K562 (cell line): ENCODE results near the gene TMEM86B. TPM values are rescaled to one million over a fixed set of nuclear protein-coding genes. Genes with fewer than 3 reads are reported as not detected.

Experiments used
- ATF7 ChIP-seq: fragments of 450-650 bp; IDR thresholded peaks from 2 replicates; pipeline ENCODE4 v1.7.1; 2014; ENCODE audit warnings: mild to moderate bottlenecking, moderate library complexity
- CBX1 ChIP-seq: sonication (generic); IDR thresholded peaks from 2 replicates; pipeline ENCODE4 v1.6.1; 2016; ENCODE audit warnings: antibody characterized with exemption, low read depth, mild to moderate bottlenecking
- COPS2 ChIP-seq: fragments of 450-650 bp; conservative IDR thresholded peaks from 2 replicates; pipeline ENCODE4 v1.6.1; 2016; ENCODE audit warnings: mild to moderate bottlenecking, moderate library complexity
- E2F6 ChIP-seq, 2 experiments: IDR thresholded peaks; 2 replicates each; pipeline ENCODE4 v1.6.1; 2011; ENCODE audit warnings: borderline replicate concordance in 1 of 2, control low read depth in 1 of 2, low read depth in 1 of 2, low read length in 1 of 2, mild to moderate bottlenecking in 1 of 2, mixed read lengths in 1 of 2, moderate library complexity in 1 of 2; ENCODE audit not compliant: insufficient read depth in 1 of 2, insufficient read length in 1 of 2, poor library complexity in 1 of 2, severe bottlenecking in 1 of 2; ENCODE audit errors: extremely low read depth in 1 of 2
- E2F8 ChIP-seq: fragments of 450-650 bp; IDR thresholded peaks from 2 replicates; pipeline ENCODE4 v1.7.1; 2018; ENCODE audit warnings: mild to moderate bottlenecking, low read depth; ENCODE audit not compliant: partially characterized antibody
- FIP1L1 ChIP-seq: fragments of 200-400 bp; formaldehyde crosslinking; IDR thresholded peaks from 2 replicates; pipeline ENCODE4 v1.6.1; 2018; ENCODE audit warnings: mild to moderate bottlenecking, low read depth, low read length; ENCODE audit not compliant: poor library complexity, severe bottlenecking
- FOS ChIP-seq: IDR thresholded peaks from 3 replicates; pipeline ENCODE4 v1.6.1; 2011; ENCODE audit not compliant: insufficient read length; ENCODE audit errors: extremely low read depth
- GATA2 ChIP-seq: sonication (generic); formaldehyde crosslinking; IDR thresholded peaks from 2 replicates; pipeline ENCODE4 v1.4.0; 2020; ENCODE audit warnings: mild to moderate bottlenecking, missing genetic modification reagents
- GATAD2A ChIP-seq: fragments of 450-650 bp; IDR thresholded peaks from 2 replicates; pipeline ENCODE4 v1.6.1; 2017
- GATAD2B ChIP-seq: fragments of 450-650 bp; IDR thresholded peaks from 2 replicates; pipeline ENCODE4 v1.6.1; 2017; ENCODE audit warnings: mild to moderate bottlenecking, borderline replicate concordance
- HDAC2 ChIP-seq: fragments of 450-650 bp; IDR thresholded peaks from 2 replicates; pipeline ENCODE4 v1.6.1; 2016; ENCODE audit warnings: mild to moderate bottlenecking
- NCOR1 ChIP-seq: fragments of 450-650 bp; IDR thresholded peaks from 2 replicates; pipeline ENCODE4 v1.6.1; 2016; ENCODE audit warnings: mild to moderate bottlenecking, moderate library complexity
- PHF8 ChIP-seq: fragments of 200-600 bp; sonication (generic); IDR thresholded peaks from 2 replicates; pipeline ENCODE4 v1.6.1; 2012; ENCODE audit warnings: mixed run types, mild to moderate bottlenecking, inconsistent platforms, low read length, moderate library complexity, borderline replicate concordance
- PML ChIP-seq: IDR thresholded peaks from 2 replicates; pipeline ENCODE4 v1.6.1; 2012; ENCODE audit warnings: low read length, inconsistent platforms
- RBBP5 ChIP-seq: fragments of 200-600 bp; sonication (generic); IDR thresholded peaks from 2 replicates; pipeline ENCODE4 v1.6.1; 2012; ENCODE audit warnings: borderline replicate concordance, mild to moderate bottlenecking, low read length, control low read depth, inconsistent platforms; ENCODE audit not compliant: insufficient read depth, poor library complexity, severe bottlenecking
- SAP30 ChIP-seq: fragments of 200-600 bp; sonication (generic); IDR thresholded peaks from 2 replicates; pipeline ENCODE4 v1.6.1; 2012; ENCODE audit warnings: borderline replicate concordance, low read depth, mild to moderate bottlenecking, moderate library complexity, low read length, control low read depth, inconsistent platforms; ENCODE audit not compliant: insufficient read depth, poor library complexity, severe bottlenecking
- TCF7L2 ChIP-seq: fragments of 150-350 bp; IDR thresholded peaks from 2 replicates; pipeline ENCODE4 v1.6.1; 2016; ENCODE audit warnings: low read depth, mild to moderate bottlenecking, low read length, moderate library complexity
- THAP7 ChIP-seq: fragments of 250-450 bp; sonication (Bioruptor Pico); IDR thresholded peaks from 2 replicates; pipeline ENCODE4 v1.5.0; 2021
- ZNF24 ChIP-seq: fragments of 450-650 bp; IDR thresholded peaks from 2 replicates; pipeline ENCODE4 v1.6.1; 2016
- ZNF41 ChIP-seq: fragments of 250-450 bp; sonication (Bioruptor Pico); conservative IDR thresholded peaks from 2 replicates; pipeline ENCODE4 v1.4.0; 2020; ENCODE audit warnings: mild to moderate bottlenecking
- ZNF431 ChIP-seq: sonication (generic); formaldehyde crosslinking; IDR thresholded peaks from 2 replicates; pipeline ENCODE4 v1.8.0; 2022; ENCODE audit warnings: mild to moderate bottlenecking, missing genetic modification reagents
- ZNF511 ChIP-seq: sonication (generic); formaldehyde crosslinking; IDR thresholded peaks from 2 replicates; pipeline ENCODE4 v1.8.0; 2022; ENCODE audit warnings: mild to moderate bottlenecking, missing genetic modification reagents
- ZNF77 ChIP-seq: fragments of 250-450 bp; sonication (Bioruptor Pico); IDR thresholded peaks from 2 replicates; pipeline ENCODE4 v1.5.0; 2020
- polyA plus RNA-seq, 8 experiments: library from polyadenylated mRNA; depleted of rRNA in 4 of 8; stranded (reverse) in 5 of 8; unstranded in 3 of 8; fragments of >200 nt; fragmentation: Nextera tagmentation in 2 of 8; fragmentation: Illumina TruSeq in 1 of 8; extraction: Ambion mirVana in 2 of 8; extraction: Trizol in 1 of 8; gene quantifications; 2 replicates each; pipeline versions ENCODE4 v1.2.1 to v1.2.3, GENCODE V29; 2011 to 2014; ENCODE audit warnings: inconsistent platforms in 1 of 8, missing spikeins in 1 of 8
- total RNA-seq, 7 experiments: library from RNA; depleted of rRNA in 6 of 7; stranded (reverse); fragments of >200 nt in 6 of 7; fragmentation: Illumina TruSeq in 2 of 7; extraction: Trizol in 2 of 7; gene quantifications; 2 replicates each; pipeline versions ENCODE4 v1.2.1 to v1.2.3, GENCODE V29; 2011 to 2021; ENCODE audit warnings: low replicate concordance in 1 of 7

Gene TMEM86B
- total and polyA plus RNA-seq, 9 of the 15 experiments (the other 6 are each of a cell fraction or from before 2014, with no cell fraction given): 0.28 to 7.9 (median 2.1) TPM

GRCh38 chr19:55206664-55207500, 21.7 kb downstream of the TMEM86B start (continued):
- TF ChIP-seq PML (peak; percentile 71), TCF7L2 (no peak), GATAD2B (no peak; the same call in 1 of the 2 replicates), ZNF41 (no peak), E2F6 (IDR thresholded peaks at IDR 0.05; ENCODE audit: borderline replicate concordance in 1 of 2, extremely low read depth in 1 of 2, insufficient read depth in 1 of 2, insufficient read length in 1 of 2, low read depth in 1 of 2, low read length in 1 of 2, poor library complexity in 1 of 2, severe bottlenecking in 1 of 2) (peak in 1 of 2 experiments; percentile 25), ZNF77 (CRISPR knock-in tag) (no peak), HDAC2 (peak; percentile 71; the same call in 1 of the 2 replicates), PHF8 (peak; percentile 69; the same call in 1 of the 2 replicates), GATA2 (no peak), RBBP5 (peak; percentile 65), ZNF24 (no peak), ATF7 (peak; percentile 90), GATAD2A (peak; percentile 54; the same call in 1 of the 2 replicates), CBX1 (peak; percentile 52; the same call in 1 of the 2 replicates), ZNF431 (CRISPR knock-in tag) (no peak), E2F8 (no peak), FOS (peak; percentile 35), COPS2 (no peak), NCOR1 (peak; percentile 40; the same call in 1 of the 2 replicates), SAP30 (peak; percentile 72), FIP1L1 (no peak), ZNF511 (CRISPR knock-in tag) (peak; percentile 48; the same call in 1 of the 2 replicates), THAP7 (CRISPR knock-in tag) (no peak)
